T-helper 1 cell treated with Interleukin-12 subunit alpha and Interleukin-12 subunit beta and Interleukin-4 antibody, amounts not matched to agents 30 μg/mL and 1 μg/mL, for 36 hours (primary cell): ENCODE results near the gene FHIT.
"Not testable (repeated sequence)": the region's sequence is repeated elsewhere in the genome, so short reads cannot be mapped to it uniquely, and the experiment has no call there.

Experiments
- H3K27ac Mint-ChIP-seq: one replicate; pipeline ENCODE4 v1.8.0; 2021; ENCODE audit warnings: mild to moderate bottlenecking, mixed read lengths
- H3K27me3 Mint-ChIP-seq: one replicate; pipeline ENCODE4 v1.8.0; 2021; ENCODE audit warnings: low read depth, mixed read lengths
- H3K36me3 Mint-ChIP-seq: one replicate; pipeline ENCODE4 v1.8.0; 2021; ENCODE audit warnings: low read depth, mixed read lengths
- H3K4me1 Mint-ChIP-seq: one replicate; pipeline ENCODE4 v1.8.0; 2021; ENCODE audit warnings: low read depth, mixed read lengths
- H3K4me3 Mint-ChIP-seq: one replicate; pipeline ENCODE4 v1.8.0; 2021; ENCODE audit warnings: mild to moderate bottlenecking, moderate library complexity, mixed read lengths
- H3K9me3 Mint-ChIP-seq: one replicate; pipeline ENCODE4 v1.8.0; 2021; ENCODE audit warnings: mixed read lengths

FHIT gene

GRCh38 chr3:61017028-61017427 is 234.2 kb downstream of the FHIT start:
- H3K27me3 Mint-ChIP-seq, H3K36me3 Mint-ChIP-seq: not testable (repeated sequence)
- H3K9me3 Mint-ChIP-seq, result peaks cover 15% of the 10 kb centered on the region

GRCh38 chr3:61015859-61016258 is 235.4 kb downstream of the FHIT start:
- Mint-ChIP-seq H3K27me3 (no peaks in the 10 kb centered on the region), H3K27ac (no peak overlapping the region), H3K4me3 (no peak overlapping the region), H3K36me3 (no peaks in the 10 kb centered on the region), H3K9me3 (peaks cover 6% of the 10 kb centered on the region), H3K4me1 (no peaks in the 10 kb centered on the region)

More at GRCh38 chr3:61017028-61017427, 234.2 kb downstream of the FHIT start:
- not testable (repeated sequence) for H3K4me3 Mint-ChIP-seq, H3K27ac Mint-ChIP-seq, H3K4me1 Mint-ChIP-seq

- H3K27me3 Mint-ChIP-seq, result no peaks in the 10 kb centered on the region
- peaks cover 2% of the 10 kb centered on the region for H3K9me3 Mint-ChIP-seq
- no peaks in the 10 kb centered on the region for H3K4me1 Mint-ChIP-seq
- no peak overlapping the region for H3K27ac Mint-ChIP-seq
- no peak overlapping the region for H3K4me3 Mint-ChIP-seq
- H3K36me3 Mint-ChIP-seq, result no peaks in the 10 kb centered on the region
These were observed 235.8 kb downstream of the FHIT start for GRCh38 chr3:61015408-61015807.

GRCh38 chr3:61008998-61009380 is 242.3 kb downstream of the FHIT start:
- Mint-ChIP-seq H3K36me3 (no peaks in the 10 kb centered on the region), H3K4me1 (no peaks in the 10 kb centered on the region), H3K4me3 (no peak overlapping the region), H3K27me3 (no peaks in the 10 kb centered on the region), H3K9me3 (no peaks in the 10 kb centered on the region), H3K27ac (no peak overlapping the region)

- H3K9me3 Mint-ChIP-seq, result no peaks in the 10 kb centered on the region
- no peaks in the 10 kb centered on the region for H3K4me1 Mint-ChIP-seq
- no peak overlapping the region for H3K4me3 Mint-ChIP-seq
- H3K27me3 Mint-ChIP-seq, result no peaks in the 10 kb centered on the region
- H3K27ac Mint-ChIP-seq, result no peak overlapping the region
- H3K36me3 Mint-ChIP-seq, result no peaks in the 10 kb centered on the region
These were observed 242.9 kb downstream of the FHIT start for GRCh38 chr3:61008153-61008997.

- Mint-ChIP-seq H3K4me1 (no peaks in the 10 kb centered on the region), H3K27ac (no peak overlapping the region), H3K27me3 (no peaks in the 10 kb centered on the region), H3K36me3 (no peaks in the 10 kb centered on the region), H3K9me3 (no peaks in the 10 kb centered on the region), H3K4me3 (no peak overlapping the region)
These were observed 245.7 kb downstream of the FHIT start for GRCh38 chr3:61005591-61005990.

- Mint-ChIP-seq H3K27me3 (no peaks in the 10 kb centered on the region), H3K4me3 (no peak overlapping the region), H3K9me3 (no peaks in the 10 kb centered on the region), H3K27ac (no peak overlapping the region), H3K4me1 (no peaks in the 10 kb centered on the region), H3K36me3 (no peaks in the 10 kb centered on the region)
These were observed 252.4 kb downstream of the FHIT start for GRCh38 chr3:60998858-60999257.

- H3K27me3 Mint-ChIP-seq, result no peaks in the 10 kb centered on the region
- H3K9me3 Mint-ChIP-seq, result peaks cover 8% of the 10 kb centered on the region
- H3K4me3 Mint-ChIP-seq, result no peak overlapping the region
- no peaks in the 10 kb centered on the region for H3K4me1 Mint-ChIP-seq
- H3K27ac Mint-ChIP-seq, result no peak overlapping the region
- no peaks in the 10 kb centered on the region for H3K36me3 Mint-ChIP-seq
These were observed 258.9 kb downstream of the FHIT start for GRCh38 chr3:60992395-60992794.

- H3K27me3 Mint-ChIP-seq, result no peaks in the 10 kb centered on the region
- peaks cover 8% of the 10 kb centered on the region for H3K9me3 Mint-ChIP-seq
- no peaks in the 10 kb centered on the region for H3K4me1 Mint-ChIP-seq
- H3K36me3 Mint-ChIP-seq, result no peaks in the 10 kb centered on the region
- no peak overlapping the region for H3K4me3 Mint-ChIP-seq
- H3K27ac Mint-ChIP-seq, result no peak overlapping the region
These were observed 260.9 kb downstream of the FHIT start for GRCh38 chr3:60990442-60990730.

- no peak overlapping the region for H3K4me3 Mint-ChIP-seq
- peaks cover 8% of the 10 kb centered on the region for H3K9me3 Mint-ChIP-seq
- no peaks in the 10 kb centered on the region for H3K4me1 Mint-ChIP-seq
- H3K36me3 Mint-ChIP-seq, result no peaks in the 10 kb centered on the region
- H3K27ac Mint-ChIP-seq, result no peak overlapping the region
- H3K27me3 Mint-ChIP-seq, result no peaks in the 10 kb centered on the region
These were observed 261.4 kb downstream of the FHIT start for GRCh38 chr3:60989626-60990441.

- H3K4me3 Mint-ChIP-seq, H3K27me3 Mint-ChIP-seq, H3K27ac Mint-ChIP-seq, H3K36me3 Mint-ChIP-seq, H3K4me1 Mint-ChIP-seq: not testable (repeated sequence)
- H3K9me3 Mint-ChIP-seq, result peaks cover 12% of the 10 kb centered on the region
These were observed 264.1 kb downstream of the FHIT start for GRCh38 chr3:60987191-60987590.

GRCh38 chr3:60986552-60986951 is 264.7 kb downstream of the FHIT start:
- H3K36me3 Mint-ChIP-seq, result no peaks in the 10 kb centered on the region
- H3K4me1 Mint-ChIP-seq, result no peaks in the 10 kb centered on the region
- no peak overlapping the region for H3K27ac Mint-ChIP-seq
- no peak overlapping the region for H3K4me3 Mint-ChIP-seq
- H3K9me3 Mint-ChIP-seq, result peaks cover 12% of the 10 kb centered on the region
- H3K27me3 Mint-ChIP-seq, result no peaks in the 10 kb centered on the region

GRCh38 chr3:60983906-60984305 is 267.3 kb downstream of the FHIT start:
- H3K36me3 Mint-ChIP-seq, result no peaks in the 10 kb centered on the region
- no peaks in the 10 kb centered on the region for H3K27me3 Mint-ChIP-seq
- no peak overlapping the region for H3K4me3 Mint-ChIP-seq
- peaks cover 8% of the 10 kb centered on the region for H3K9me3 Mint-ChIP-seq
- H3K4me1 Mint-ChIP-seq, result no peaks in the 10 kb centered on the region
- H3K27ac Mint-ChIP-seq, result no peak overlapping the region

- H3K4me1 Mint-ChIP-seq, result no peaks in the 10 kb centered on the region
- no peak overlapping the region for H3K27ac Mint-ChIP-seq
- H3K27me3 Mint-ChIP-seq, result no peaks in the 10 kb centered on the region
- H3K4me3 Mint-ChIP-seq, result no peak overlapping the region
- H3K36me3 Mint-ChIP-seq, result no peaks in the 10 kb centered on the region
- peaks cover 3% of the 10 kb centered on the region for H3K9me3 Mint-ChIP-seq
These were observed 270.9 kb downstream of the FHIT start for GRCh38 chr3:60980342-60980692.
